GM12891 (cell line): ENCODE data around the gene FAM117A. TPM values are rescaled to one million over a fixed set of nuclear protein-coding genes. Genes with fewer than 3 reads are reported as not detected.

Experiments
- DNase-seq: peaks from one replicate; pipeline ENCODE4 v3.0.0; 2011; ENCODE audit warnings: low spot score; ENCODE audit not compliant: insufficient read length
- FAIRE-seq: peaks from 2 replicates; lab custom pipeline; 2011; peaks lifted over from hg19 to GRCh38; lab: Jason Lieb, UNC
- PAX5 ChIP-seq: IDR thresholded peaks from 2 replicates; pipeline ENCODE4 v1.6.1; 2011; ENCODE audit warnings: low read length, moderate library complexity, mild to moderate bottlenecking; ENCODE audit not compliant: insufficient read depth, severe bottlenecking
- POLR2A ChIP-seq: IDR thresholded peaks from 2 replicates; pipeline ENCODE4 v1.6.1; 2011; ENCODE audit warnings: low read depth, low read length, control low read depth
- POLR2AphosphoS5 ChIP-seq: IDR thresholded peaks from 2 replicates; pipeline ENCODE4 v1.6.1; 2011; ENCODE audit warnings: low read depth, low read length, control low read depth
- POU2F2 ChIP-seq: IDR thresholded peaks from 2 replicates; pipeline ENCODE4 v1.6.1; 2011; ENCODE audit warnings: low read depth, mild to moderate bottlenecking, control low read depth, low read length, moderate library complexity
- SPI1 ChIP-seq: IDR thresholded peaks from 2 replicates; pipeline ENCODE4 v1.6.1; 2011; ENCODE audit warnings: low read depth, low read length, control low read depth
- TAF1 ChIP-seq: IDR thresholded peaks from 2 replicates; pipeline ENCODE4 v1.6.1; 2011; ENCODE audit warnings: low read depth, low read length, control low read depth
- polyA plus RNA-seq: library from polyadenylated mRNA; unstranded; fragments of >200 nt; gene quantifications from one replicate; pipeline ENCODE4 v1.2.1, GENCODE V29; 2012; ENCODE audit warnings: low read depth, missing spikeins, inconsistent platforms; ENCODE audit not compliant: missing spikeins

Gene FAM117A, protein sequence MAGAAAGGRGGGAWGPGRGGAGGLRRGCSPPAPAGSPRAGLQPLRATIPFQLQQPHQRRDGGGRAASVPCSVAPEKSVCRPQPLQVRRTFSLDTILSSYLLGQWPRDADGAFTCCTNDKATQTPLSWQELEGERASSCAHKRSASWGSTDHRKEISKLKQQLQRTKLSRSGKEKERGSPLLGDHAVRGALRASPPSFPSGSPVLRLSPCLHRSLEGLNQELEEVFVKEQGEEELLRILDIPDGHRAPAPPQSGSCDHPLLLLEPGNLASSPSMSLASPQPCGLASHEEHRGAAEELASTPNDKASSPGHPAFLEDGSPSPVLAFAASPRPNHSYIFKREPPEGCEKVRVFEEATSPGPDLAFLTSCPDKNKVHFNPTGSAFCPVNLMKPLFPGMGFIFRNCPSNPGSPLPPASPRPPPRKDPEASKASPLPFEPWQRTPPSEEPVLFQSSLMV
- polyA plus RNA-seq: 24.3 TPM

DNA sequence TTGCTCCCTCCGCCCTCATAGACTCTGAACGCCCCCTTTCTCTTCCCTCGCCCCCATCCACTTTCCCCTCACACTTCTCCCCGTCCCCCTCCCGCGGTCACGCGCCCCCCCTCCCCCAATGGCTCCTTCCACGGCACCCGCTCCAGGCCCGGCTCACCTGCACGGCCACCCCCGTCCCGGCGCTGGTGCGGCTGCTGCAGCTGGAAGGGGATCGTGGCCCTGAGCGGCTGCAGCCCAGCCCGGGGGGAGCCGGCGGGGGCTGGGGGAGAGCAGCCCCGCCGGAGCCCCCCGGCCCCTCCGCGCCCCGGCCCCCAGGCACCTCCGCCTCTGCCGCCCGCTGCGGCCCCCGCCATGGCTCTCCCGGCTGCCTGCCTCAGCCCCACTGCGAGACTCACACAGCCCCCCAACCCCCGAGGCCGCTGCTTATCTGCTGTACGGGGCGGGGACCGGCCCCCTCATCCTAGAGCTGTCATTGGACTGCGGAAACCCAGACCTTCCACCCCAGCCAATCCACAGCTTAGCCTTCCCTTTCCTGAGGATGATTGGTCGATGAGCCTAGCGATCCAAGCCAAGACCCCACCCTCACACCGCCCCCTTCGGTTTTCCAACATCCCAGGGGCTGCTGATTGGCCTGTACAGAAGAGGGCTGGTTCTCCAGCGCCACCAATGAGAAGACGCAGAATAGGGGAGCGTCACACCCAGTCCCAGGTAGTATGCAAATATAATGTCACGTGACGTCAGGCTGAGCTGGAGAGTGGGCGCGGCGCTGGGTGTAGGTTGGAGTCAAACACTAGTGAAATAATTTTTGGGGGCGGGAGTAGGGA, at the start of gene FAM117A:
TSS of gene FAM117A (minus strand) at position 397 of the 824 bp plus-strand sequence. CDS start at position 353, 44 bp downstream.
- DNase-seq (peak; percentile 95), FAIRE-seq (peak; percentile 99)
- TF ChIP-seq POLR2A: peak; percentile 92
- TF ChIP-seq TAF1: peak; percentile 88
- TF ChIP-seq POU2F2: peak; percentile 92
- TF ChIP-seq SPI1: no peak
- TF ChIP-seq POLR2AphosphoS5: peak; percentile 88

DNA sequence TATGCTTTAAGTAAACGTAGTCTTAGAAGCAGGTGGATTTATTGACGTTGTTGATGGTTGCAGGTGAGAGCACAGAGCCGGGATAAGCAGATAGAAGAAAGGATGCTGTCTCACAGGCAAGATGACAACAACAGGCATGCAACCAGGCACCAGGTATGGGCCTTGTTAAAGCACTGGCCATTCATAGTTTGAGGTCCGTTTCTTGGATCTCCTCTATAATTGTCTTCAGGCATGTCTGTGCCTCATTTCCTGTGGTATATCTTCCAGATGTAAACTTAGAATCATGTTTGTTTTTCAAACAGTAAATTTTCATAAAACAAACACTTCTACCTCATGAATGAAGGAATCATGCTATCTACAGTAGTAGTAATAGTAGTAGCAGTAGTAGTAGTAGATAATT, 45.1 kb upstream of the FAM117A start:
- DNase-seq: no peak
- FAIRE-seq: peak; percentile 20
- TF ChIP-seq POLR2AphosphoS5 (no peak), POU2F2 (no peak), PAX5 (no peak), TAF1 (no peak), POLR2A (no peak), SPI1 (no peak)

DNA sequence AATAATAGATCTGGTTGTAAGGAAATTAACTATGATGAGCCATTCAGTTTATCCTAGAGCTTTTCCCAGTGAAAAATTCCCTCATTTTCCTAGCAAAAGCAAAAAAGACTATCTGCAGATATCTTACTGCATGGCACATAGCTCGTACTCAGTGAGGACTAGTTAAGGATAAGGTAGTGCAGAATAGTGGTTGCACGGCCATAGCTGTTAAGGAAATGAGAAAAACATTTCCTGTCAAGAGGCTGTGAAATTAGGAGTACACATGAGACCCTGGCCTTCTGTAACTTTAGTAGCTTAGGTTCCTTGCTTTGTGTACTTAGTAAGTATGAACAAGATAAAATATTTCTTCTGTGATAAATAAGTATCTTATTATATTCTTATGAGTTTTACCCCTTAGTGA, 34.8 kb upstream of the FAM117A start:
- FAIRE-seq: no peak
- no peak for DNase-seq
- no peak for TF ChIP-seq PAX5
- no peak for TF ChIP-seq POLR2A
- no peak for TF ChIP-seq POU2F2

DNA sequence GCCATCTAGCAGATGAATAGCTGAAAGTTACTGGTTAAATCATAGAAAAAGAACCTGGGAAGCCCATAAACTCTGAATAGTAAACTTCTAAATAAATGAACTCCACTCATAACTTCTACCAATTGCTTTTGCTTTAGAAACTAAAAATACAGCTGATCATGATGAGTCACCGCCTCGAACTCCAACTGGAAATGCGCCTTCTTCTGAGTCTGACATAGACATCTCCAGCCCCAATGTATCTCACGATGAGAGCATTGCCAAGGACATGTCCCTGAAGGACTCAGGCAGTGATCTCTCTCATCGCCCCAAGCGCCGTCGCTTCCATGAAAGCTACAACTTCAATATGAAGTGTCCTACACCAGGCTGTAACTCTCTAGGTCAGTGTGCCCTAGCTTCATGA, 34.3 kb upstream of the FAM117A start:
- DNase-seq: no peak
- TF ChIP-seq POLR2A (no peak), TAF1 (no peak), POLR2AphosphoS5 (no peak), SPI1 (no peak), PAX5 (no peak), POU2F2 (no peak)
- FAIRE-seq: no peak

DNA sequence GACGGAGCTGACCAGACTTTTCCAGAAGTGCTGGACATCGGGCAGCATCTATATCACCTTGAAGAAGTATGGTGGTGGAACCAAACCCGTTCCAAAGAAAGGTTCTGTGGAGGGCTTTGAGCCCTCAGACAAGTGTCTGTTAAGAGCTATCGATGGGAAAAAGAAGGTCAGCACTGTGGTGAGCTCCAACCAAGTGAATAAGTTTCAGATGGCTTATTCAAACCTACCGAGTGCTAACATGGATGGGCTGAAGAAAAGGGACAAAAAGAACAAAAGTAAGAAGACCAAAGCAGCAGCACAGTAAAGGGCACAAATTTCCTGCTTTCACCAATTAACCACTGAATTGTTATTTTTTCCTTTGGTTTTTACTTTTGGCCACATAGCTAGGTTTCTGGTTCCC, 31.4 kb upstream of the FAM117A start:
- DNase-seq (no peak), FAIRE-seq (no peak)

DNA sequence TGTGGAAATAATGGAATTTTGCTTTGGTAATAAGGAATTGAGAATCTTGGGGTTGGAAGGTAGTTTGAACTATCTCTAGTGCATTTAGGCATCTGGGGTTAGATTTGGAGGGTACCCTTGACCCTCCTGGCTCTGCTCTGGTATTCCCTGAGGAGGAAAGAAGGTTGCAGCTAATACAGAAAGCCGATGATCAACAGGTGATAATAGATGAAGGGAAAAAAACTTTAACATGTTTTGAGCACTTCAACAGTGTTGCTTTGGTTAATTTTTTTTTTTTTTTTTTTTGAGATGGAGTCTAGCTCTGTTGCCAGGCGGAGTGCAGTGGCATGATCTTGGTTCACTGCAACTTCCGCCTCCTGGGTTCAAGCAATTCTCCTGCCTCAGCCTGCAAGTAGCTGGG, 29.4 kb upstream of the FAM117A start:
- no peak for TF ChIP-seq POLR2A
- TF ChIP-seq SPI1: no peak
- no peak for TF ChIP-seq POU2F2
- TF ChIP-seq TAF1: no peak
- TF ChIP-seq PAX5: no peak
- no peak for TF ChIP-seq POLR2AphosphoS5
- no peak for FAIRE-seq
- DNase-seq: no peak

More for the DNA sequence above, 31.4 kb upstream of the FAM117A start:
- TF ChIP-seq POLR2A (no peak), POLR2AphosphoS5 (no peak), POU2F2 (no peak), SPI1 (no peak), TAF1 (no peak), PAX5 (no peak)

DNA sequence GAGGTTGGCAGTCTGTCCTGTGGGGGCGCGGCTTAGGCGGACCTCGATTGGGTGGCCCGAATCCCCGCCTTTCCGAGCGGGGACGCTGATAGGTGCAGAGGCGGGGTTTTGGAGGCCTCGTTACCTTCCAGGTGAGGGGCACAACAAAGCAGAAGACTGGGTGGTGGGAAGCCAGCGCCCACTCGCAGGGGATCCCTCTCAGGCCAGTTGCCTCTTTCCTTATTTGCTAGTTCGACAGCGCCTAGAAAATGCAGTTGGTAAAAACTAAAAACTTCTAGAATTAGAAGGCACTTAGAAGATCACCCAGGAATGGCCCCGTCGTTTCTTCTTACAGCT, 25.3 kb upstream of the FAM117A start:
- FAIRE-seq (no peak), DNase-seq (peak; percentile 88)
- no peak for TF ChIP-seq PAX5
- TF ChIP-seq POLR2AphosphoS5: no peak
- TF ChIP-seq TAF1: no peak
- no peak for TF ChIP-seq POLR2A
- TF ChIP-seq POU2F2: no peak
- TF ChIP-seq SPI1: no peak

DNA sequence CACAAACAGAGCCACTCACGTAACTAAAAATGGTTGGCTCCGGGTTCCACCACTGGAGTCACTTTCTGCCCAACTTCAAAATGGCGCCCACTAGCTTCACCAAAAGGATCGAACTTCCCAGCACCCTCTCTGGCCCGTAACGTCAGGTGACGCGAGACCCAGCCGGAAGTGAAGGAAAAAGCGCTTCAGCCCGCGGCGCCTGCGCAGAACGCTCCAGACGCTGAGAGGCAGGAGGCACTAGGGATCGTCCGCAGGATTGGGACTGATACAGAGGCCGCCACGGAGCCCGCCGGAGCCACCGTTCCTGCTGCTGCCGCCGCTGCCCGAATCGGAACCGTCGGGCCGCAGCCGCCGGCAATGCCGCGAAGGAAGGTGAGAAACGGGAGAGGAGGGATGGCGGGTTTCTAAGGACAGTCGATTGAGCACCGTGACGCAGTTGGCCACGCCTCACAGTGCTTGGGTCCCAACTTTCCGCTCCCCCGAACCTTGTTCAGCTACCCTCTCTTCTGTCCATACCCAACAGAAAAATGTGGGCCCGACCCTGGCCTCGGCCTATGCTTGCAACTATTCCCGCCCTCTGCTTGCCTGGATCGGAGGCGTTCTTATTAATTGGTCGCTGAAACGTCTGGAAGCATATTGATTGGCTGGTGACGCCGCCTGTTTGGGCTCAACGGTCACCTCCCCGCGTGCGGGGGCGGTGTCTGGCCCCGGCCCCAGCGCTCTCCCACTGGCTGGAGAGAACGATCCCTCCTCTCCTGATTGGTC, 24.7 kb upstream of the FAM117A start, which contains the start of gene KAT7:
TSS of gene KAT7 (plus strand) at position 204 of the 765 bp plus-strand sequence. CDS start at position 358, 154 bp downstream.
- peak; percentile 96 for FAIRE-seq
- peak; percentile 62 for DNase-seq
- TF ChIP-seq POU2F2 (peak; percentile 62; the same call in 1 of the 2 replicates), POLR2A (peak; percentile 97), SPI1 (no peak), PAX5 (no peak), POLR2AphosphoS5 (peak; percentile 96), TAF1 (peak; percentile 87)
